SKM-1 treated with dmso at 0.1 percent for 144 hours (cell line): ENCODE data around the gene PNMA8A.

Source experiments
- DNase-seq: peaks from one replicate; lab custom pipeline; 2025; ENCODE audit not compliant: unreplicated experiment; lab: John Stamatoyannopoulos, UW

PNMA8A gene

DNA sequence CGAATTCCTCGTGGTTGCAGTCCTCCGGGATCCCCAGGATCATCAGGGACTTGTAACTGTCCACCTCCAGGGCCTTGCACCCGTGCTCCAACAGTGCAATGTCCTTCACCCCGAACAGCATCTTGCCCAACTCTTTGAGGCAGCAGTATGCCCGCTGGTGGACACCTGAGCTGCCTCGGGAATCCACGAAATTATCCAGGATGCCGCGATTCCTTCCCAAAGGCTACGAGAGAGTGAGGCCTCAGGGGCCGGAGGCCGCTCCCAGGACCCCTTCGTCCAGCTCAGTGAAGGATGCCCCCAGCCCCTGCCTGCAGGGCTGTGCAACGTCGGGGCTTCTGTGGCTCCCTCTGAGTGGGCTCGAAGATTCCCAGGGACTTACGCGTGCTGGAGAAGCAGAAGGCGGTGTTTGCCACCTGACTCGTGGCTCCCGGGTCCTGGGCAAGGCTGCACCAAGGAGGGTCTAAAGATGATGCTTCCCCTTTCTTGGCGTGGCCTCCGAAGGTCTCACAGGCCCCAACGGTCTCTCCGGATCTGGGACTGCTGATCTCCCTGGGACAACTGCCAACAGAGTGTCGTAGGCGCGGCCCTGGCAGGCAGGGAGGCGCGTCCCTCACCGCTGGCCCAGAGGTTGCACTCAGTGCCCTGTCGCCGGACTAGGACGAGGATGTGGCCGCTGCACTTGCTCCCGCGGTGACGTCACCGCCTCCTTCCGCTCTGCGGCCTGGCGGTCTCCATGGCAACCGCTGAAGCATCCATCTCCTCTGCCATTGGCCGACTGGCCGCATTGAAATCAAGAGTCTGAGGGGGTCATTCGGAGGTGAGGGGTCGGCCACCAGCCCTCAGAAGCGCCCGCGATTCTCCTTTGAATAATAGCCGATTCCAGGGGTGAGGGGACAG, 42.9 kb downstream of the PNMA8A start, which contains the start of gene PNMA8C:
PNMA8C (minus strand) TSS at position 698 of the 897 bp plus-strand sequence; CDS start at position 121, 577 bp downstream.
- DNase-seq, result no peak

DNA sequence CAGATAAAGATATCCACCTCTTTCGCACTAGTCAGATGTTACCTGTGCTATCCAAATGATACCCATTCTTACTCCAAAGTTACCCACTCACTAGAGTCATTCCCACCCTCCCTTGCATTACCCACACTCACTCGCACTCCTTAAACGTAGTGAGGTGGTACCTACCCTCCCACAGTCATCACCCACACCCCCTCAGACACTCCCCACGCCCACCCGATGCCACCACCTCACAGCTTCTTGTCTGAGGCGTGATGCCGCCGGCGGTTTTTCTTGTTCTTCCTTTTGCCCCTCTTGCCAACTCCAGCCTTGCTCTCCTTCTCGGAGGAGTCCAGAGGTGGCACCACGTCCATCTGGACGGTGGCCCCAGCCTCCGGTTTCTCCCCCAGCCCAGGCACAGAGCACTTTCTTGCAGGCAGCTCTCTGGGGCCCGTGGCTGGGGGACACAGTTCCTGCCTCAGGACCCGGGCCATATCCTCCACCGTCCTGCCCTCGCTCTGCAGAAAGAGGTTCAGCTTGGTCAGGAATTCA, 43.8 kb downstream of the PNMA8A start:
- DNase-seq, result no peak

DNA sequence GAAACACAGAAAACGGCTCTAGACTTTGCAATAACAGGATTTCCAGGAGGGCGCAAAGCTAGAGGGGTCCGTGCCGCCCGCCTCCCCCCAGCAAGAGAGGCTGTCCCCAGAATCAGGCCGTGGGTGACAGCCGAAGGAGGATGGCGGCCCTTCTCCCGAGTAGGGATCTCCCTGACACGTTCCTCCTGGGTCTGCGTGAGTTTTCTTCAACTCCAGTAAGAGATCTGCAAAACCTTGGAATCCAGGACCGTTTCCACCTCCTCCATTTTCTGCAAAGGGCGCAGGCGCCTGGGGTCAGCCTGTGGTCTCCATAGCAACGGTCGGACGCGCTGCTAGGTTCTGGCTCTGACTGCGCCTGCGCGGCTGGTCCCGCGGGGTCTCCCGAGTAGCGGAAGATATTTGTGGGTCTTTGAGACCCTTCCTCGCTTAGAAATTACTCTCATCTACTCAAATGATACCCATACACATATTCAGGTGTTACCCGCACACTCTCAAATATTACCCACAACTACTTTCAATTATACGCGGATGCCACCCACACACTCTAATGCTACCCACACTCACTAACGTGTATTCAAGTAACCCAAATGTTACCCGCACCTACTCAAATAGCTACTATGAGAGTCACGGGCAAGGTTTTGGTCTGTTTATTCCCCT, 44.7 kb downstream of the PNMA8A start:
- no peak for DNase-seq

DNA sequence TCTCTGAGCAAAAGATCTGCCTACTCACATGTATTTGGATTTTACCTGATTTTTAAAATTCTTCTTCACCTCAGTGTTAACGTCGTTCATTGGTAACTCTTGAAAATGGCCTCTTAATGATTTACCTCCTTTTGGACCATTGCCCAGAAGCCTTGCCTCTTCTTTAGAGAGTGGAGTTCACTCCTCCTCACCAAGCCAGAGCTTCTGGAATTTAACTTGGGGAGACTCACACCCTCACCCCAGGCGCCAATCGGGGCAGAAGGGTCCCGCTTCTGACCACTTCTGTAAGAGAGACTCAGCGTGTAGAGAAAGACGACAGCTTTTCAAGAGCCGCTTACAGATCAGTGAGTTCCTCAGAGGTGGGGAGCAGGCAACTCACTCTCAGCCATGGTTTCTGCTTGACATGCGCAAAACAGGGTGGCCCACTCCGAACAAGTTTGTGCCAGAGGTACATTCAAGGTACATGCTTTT, 45.3 kb downstream of the PNMA8A start:
- no peak for DNase-seq

DNA sequence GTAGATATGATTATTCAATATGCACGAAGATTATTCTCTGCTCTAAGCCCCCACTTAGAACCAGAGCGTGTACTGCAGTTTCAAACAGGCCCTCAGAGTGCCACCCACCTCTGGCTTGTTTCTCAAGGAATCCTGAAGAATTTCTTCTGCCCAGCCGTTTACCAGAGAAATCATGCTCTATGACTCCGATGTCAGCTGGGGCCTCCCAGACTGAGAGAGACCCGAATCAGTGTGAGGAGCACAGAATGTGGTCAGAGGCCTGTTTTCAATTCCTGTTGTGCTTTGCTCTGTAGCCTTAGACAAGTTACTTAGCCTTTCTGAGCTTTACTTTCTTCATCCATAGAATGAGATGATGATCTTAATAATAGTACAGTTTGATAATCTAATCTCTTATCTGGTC, 48.2 kb downstream of the PNMA8A start:
- DNase-seq, result no peak

DNA sequence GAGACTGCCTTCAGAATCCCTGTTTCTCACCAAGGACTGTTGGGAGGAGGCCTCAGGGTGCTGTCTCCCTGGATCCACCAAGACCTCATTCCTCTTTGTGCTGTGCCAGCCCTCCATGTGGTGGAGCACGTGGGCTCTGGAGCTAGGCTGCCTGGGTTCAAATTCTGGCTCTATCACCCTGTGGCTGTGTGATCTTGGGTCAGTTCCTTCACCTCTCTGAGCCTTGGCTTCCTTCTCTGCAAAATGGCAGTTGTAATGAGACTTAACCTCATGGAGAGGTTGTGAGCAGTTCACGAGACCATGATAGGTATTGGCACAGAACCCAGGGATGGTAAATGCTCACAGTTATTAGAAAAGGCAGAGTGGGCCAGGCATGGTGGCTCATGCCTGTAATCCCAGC, 49.0 kb downstream of the PNMA8A start:
- DNase-seq, result no peak

DNA sequence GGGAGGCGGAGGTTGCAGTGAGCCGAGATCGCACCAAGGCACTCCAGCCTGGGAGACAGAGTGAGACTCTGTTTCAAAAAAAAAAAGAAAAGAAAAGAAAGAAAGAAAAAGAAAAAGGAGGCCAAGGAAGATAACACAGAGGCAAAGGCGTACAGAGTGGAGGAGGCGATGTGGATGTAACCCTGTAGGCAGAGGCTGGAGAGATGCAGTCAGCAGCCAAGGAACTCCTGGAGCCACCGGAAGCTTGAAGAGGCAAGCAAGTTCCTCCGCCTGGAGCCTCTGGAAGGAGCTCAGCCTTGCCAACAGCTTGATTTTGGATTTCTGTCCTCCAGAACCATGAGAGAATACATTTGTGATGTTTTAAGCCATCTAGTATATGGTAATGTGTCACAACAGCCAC, 51.3 kb downstream of the PNMA8A start:
- DNase-seq, result no peak
